GM10847 (cell line): Measurements from ENCODE around the gene LRIT3.

ENCODE experiments used
- POLR2A ChIP-seq: IDR thresholded peaks from 2 replicates; pipeline ENCODE4 v1.6.1; 2011; ENCODE audit not compliant: insufficient read length; ENCODE audit errors: extremely low read depth

LRIT3 gene

DNA sequence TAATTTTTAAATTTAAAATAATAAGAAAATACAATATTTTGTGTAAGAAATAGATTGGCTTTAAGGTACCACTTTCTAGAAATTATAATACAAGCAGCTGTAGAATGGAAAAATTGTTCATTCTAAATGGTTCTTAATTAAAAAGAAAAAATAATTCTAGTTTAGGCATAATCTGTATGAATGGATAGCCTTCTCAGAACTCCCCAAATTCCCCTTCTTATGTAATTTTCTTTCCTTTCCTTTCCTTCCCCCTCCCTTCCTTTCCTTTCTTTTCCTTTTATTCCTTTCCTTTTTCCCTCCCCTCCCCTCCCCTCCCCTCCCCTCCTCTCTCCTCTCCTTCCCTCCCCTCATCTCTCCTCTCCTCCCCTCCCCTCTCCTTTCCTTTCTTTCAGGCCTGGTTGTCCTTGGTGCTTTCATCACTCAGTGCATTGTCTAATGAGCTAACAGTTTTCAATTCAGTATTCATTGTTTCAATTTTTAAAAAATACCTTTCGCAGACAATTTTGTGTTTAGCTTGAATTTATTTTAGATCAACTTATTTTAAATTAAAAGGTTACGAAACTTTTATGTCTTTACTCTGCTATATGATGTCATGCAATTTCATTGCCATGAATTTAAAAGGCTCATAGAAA lies 28.8 kb downstream of the LRIT3 start:
- no peak for TF ChIP-seq POLR2A

DNA sequence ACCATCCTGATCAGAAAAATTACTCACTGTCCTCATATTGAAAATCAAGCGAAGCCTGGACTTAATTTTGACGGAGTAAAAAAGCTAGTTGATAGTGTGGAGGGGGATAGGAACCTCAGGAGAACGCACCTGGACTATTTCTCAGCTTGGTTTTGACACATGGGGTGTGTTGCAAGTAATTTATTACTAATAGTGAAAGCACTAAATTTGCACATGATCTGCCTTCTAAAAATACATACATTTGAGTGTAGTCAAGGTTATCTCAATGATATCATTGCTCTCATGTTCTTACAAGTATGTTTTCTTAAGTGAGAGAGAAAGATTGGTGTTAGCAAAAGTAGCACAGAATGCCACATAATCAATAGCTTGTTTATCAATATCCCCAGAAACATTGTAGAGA lies 29.5 kb downstream of the LRIT3 start:
- no peak for TF ChIP-seq POLR2A

DNA sequence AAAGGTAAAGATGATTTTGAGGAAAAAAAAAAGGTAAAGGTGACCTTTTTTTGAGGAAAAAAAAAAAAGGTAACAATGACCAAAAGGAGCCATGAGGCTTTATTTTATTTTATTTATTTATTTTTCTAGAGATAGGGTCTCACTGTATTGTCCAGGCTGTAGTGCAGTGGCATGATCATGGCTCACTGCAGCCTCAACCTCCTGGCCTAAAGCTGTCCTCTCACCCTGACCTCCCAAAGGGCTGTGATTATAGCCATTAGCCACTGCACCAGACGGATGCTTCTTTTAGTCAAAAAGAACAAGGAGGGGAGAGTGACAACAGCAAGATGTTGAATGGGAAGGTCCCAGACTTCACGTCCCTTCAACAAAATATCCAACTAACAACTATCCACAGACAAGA lies 30.4 kb downstream of the LRIT3 start:
- no peak for TF ChIP-seq POLR2A

DNA sequence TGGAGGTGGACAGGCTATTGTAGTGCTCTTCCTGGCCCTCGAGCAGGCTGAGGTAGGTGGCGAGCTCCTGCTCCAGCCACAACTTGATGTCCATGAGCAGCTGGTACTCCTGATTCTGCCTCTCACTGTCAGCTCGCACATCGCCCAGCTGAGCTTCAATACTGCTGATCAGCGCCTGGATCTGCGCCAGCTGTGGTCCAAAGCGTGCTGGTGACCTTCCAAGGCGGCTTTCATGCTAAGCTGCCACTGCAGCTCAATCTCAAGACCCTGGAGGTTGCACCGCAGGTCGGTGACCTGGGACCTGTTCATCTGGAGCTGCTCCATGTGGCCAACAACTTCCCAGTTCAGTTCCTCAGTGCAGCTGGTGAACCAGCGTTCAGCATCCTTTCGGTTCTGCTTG lies 31.2 kb downstream of the LRIT3 start:
- no peak for TF ChIP-seq POLR2A

GRCh38 chr4:109879636-109880314 lies 31.9 kb downstream of the LRIT3 start:
- TF ChIP-seq POLR2A: no peak

DNA sequence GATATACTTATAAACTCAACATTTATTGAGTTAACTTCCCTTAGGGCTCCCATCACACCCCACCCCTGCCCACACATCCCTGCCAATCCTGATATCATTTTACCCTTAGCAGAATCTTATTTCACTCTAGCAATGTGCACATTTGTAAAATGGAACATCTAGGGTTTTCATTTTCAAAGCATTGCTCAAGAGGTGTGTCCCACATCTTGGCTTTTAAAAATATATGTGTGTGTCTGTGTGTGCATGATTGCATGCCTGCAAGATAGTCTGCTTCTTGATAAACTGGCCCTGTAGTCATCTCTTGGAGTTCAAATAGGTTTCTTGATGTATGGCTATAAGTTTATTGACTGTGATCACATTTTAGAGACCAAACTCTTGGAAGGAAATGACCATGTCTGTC lies 38.4 kb downstream of the LRIT3 start:
- TF ChIP-seq POLR2A: no peak

DNA sequence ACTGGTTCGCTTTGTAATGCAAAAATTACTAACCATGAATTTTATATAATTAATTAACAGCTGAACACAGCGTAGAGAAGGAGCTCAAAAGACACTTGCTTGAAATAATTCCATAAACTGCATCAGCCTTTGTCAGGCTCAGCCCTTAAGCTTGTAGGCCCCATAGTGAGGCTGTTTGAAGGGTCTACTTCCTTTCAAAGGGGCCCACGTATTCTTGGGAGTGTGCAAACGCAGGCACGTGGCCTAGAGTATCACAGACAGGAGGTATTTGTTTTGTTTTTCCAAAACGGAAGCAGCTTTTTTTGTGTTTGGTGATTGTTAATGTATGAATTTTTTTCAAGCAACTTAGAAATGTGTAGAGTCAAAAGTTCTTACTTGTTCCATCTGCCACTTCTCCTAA lies 39.2 kb downstream of the LRIT3 start:
- no peak for TF ChIP-seq POLR2A

GRCh38 chr4:109890076-109890475 lies 42.2 kb downstream of the LRIT3 start:
- no peak for TF ChIP-seq POLR2A

GRCh38 chr4:109902559-109903251 lies 54.8 kb downstream of the LRIT3 start:
- no peak for TF ChIP-seq POLR2A

GRCh38 chr4:109908731-109909130 lies 60.8 kb downstream of the LRIT3 start:
- no peak for TF ChIP-seq POLR2A

GRCh38 chr4:109910256-109910655 lies 62.3 kb downstream of the LRIT3 start:
- no peak for TF ChIP-seq POLR2A

GRCh38 chr4:109912706-109913595 lies 65.0 kb downstream of the LRIT3 start, which contains the start of gene EGF:
Gene EGF (plus strand): TSS chr4:109912883. CDS start chr4:109913336, 453 bp downstream.
- no peak for TF ChIP-seq POLR2A

GRCh38 chr4:109913596-109914241 lies 65.8 kb downstream of the LRIT3 start:
- TF ChIP-seq POLR2A: no peak

DNA sequence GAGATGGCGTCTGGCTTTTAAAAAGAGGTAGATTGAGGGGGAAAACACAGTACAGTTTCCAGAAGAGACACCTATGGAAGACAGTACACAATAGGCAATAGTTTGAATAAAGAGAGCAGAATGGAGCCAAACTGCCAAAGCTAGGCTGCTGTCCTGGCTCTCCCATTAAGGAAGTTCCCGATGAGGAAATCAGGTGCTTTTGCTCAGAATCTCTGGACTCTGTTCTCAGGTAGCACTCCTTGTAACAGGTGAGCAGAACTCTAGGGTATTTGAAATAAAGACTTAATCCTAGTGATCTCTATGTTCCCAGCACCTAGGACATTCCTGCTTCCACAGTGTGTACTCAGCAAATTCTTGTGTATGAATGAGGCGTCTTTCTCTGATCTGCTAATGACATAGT lies 66.4 kb downstream of the LRIT3 start:
- no peak for TF ChIP-seq POLR2A
